GM21360 (cell line): Measurements from ENCODE around the gene PDE4B.

Experiments
- ATAC-seq: cut with Tn5 transposase; IDR thresholded peaks from one replicate; pipeline ENCODE4 v1.9.1; 2021; ENCODE audit warnings: mild to moderate bottlenecking, moderate library complexity; ENCODE audit not compliant: unreplicated experiment

The PDE4B gene

GRCh38 chr1:66172272-66172671, 379.6 kb downstream of the PDE4B start:
- no peak for ATAC-seq

- ATAC-seq: no peak
Measured at GRCh38 chr1:66175098-66175497, 382.4 kb downstream of the PDE4B start.

GRCh38 chr1:66175581-66175980, 382.9 kb downstream of the PDE4B start:
- ATAC-seq: no peak

- ATAC-seq: no peak
Measured at GRCh38 chr1:66176012-66176715, 383.5 kb downstream of the PDE4B start.

- ATAC-seq: no peak
Measured at GRCh38 chr1:66176832-66177231, 384.1 kb downstream of the PDE4B start.

- ATAC-seq: no peak
Measured at GRCh38 chr1:66177510-66177909, 384.8 kb downstream of the PDE4B start.

GRCh38 chr1:66182026-66182425, 389.3 kb downstream of the PDE4B start:
- ATAC-seq: no peak

GRCh38 chr1:66182551-66183178, 390.0 kb downstream of the PDE4B start:
- ATAC-seq: no peak

- no peak for ATAC-seq
Measured at GRCh38 chr1:66183400-66183799, 390.7 kb downstream of the PDE4B start.

GRCh38 chr1:66197120-66197519, 404.4 kb downstream of the PDE4B start:
- no peak for ATAC-seq

- no peak for ATAC-seq
Measured at GRCh38 chr1:66197785-66198184, 405.1 kb downstream of the PDE4B start.

- no peak for ATAC-seq
Measured at GRCh38 chr1:66206563-66207144, 414.0 kb downstream of the PDE4B start.

GRCh38 chr1:66207484-66207883, 414.8 kb downstream of the PDE4B start:
- ATAC-seq: no peak

- no peak for ATAC-seq
Measured at GRCh38 chr1:66208632-66209031, 415.9 kb downstream of the PDE4B start.

GRCh38 chr1:66210635-66211244, 418.0 kb downstream of the PDE4B start:
- ATAC-seq: no peak

GRCh38 chr1:66211521-66211920, 418.8 kb downstream of the PDE4B start:
- ATAC-seq: no peak

- ATAC-seq: no peak
Measured at GRCh38 chr1:66213491-66213890, 420.8 kb downstream of the PDE4B start.

GRCh38 chr1:66214901-66215300, 422.2 kb downstream of the PDE4B start:
- no peak for ATAC-seq

GRCh38 chr1:66217021-66217420, 424.3 kb downstream of the PDE4B start:
- no peak for ATAC-seq

GRCh38 chr1:66217561-66217960, 424.9 kb downstream of the PDE4B start:
- ATAC-seq: no peak

GRCh38 chr1:66220477-66220876, 427.8 kb downstream of the PDE4B start:
- no peak for ATAC-seq

- ATAC-seq: no peak
Measured at GRCh38 chr1:66223681-66224080, 431.0 kb downstream of the PDE4B start.
